Kidney (tissue), 14 donors: ENCODE data around the gene CPS1. TPM values are rescaled to one million over a fixed set of nuclear protein-coding genes. Genes with fewer than 3 reads are reported as not detected.
A peak's percentile ranks its signal among the peaks of the same experiment; 100 is the strongest.

Experiments used
- DNase-seq, 5 donors: peaks; one replicate each; pipeline ENCODE4 v3.0.0-alpha.2; 2013 to 2020
- FAIRE-seq: peaks from 2 replicates; lab custom pipeline; 2012; peaks lifted over from hg19 to GRCh38; lab: Jason Lieb, UNC
- H3K27ac ChIP-seq, 2 donors: one replicate each; pipeline ENCODE4 v1.7.0; 2013; ENCODE audit warnings: low read depth in 2 of 2, low read length in 2 of 2, inconsistent platforms in 1 of 2
- H3K27me3 ChIP-seq: one replicate; pipeline ENCODE4 v1.7.1; 2013; ENCODE audit warnings: low read length, inconsistent platforms; ENCODE audit not compliant: control insufficient read depth, insufficient read depth
- H3K36me3 ChIP-seq, 3 donors: one replicate each; pipeline versions ENCODE4 v1.7.0 to v1.7.1; 2013; ENCODE audit warnings: low read length in 3 of 3, control low read depth in 1 of 3, inconsistent platforms in 1 of 3; ENCODE audit not compliant: insufficient read depth in 3 of 3, control insufficient read depth in 2 of 3
- H3K4me1 ChIP-seq, 3 donors: one replicate each; pipeline versions ENCODE4 v1.7.0 to v1.7.1; 2013; ENCODE audit warnings: low read length in 3 of 3, inconsistent platforms in 1 of 3, low read depth in 1 of 3; ENCODE audit not compliant: control insufficient read depth in 2 of 3, insufficient read depth in 2 of 3
- H3K4me3 ChIP-seq, 3 donors: one replicate each; pipeline versions ENCODE4 v1.7.0 to v1.8.1; 2013; ENCODE audit warnings: low read length in 3 of 3, control low read depth in 1 of 3, inconsistent platforms in 1 of 3
- H3K9ac ChIP-seq, 3 donors: one replicate each; pipeline versions ENCODE4 v1.7.0 to v1.7.1; 2013; ENCODE audit warnings: low read length in 3 of 3, control low read depth in 1 of 3, inconsistent platforms in 1 of 3
- H3K9me3 ChIP-seq, 3 donors: one replicate each; pipeline versions ENCODE4 v1.7.0 to v1.7.1; 2013; ENCODE audit warnings: low read length in 3 of 3, control low read depth in 1 of 3, inconsistent platforms in 1 of 3; ENCODE audit not compliant: control insufficient read depth in 2 of 3, insufficient read depth in 1 of 3
- CTCF ChIP-seq: IDR thresholded peaks from 3 replicates; pipeline ENCODE4 v1.5.1; 2012; ENCODE audit warnings: mild to moderate bottlenecking, moderate library complexity, borderline replicate concordance; ENCODE audit not compliant: insufficient read depth; ENCODE audit errors: extremely low read depth
- intact Hi-C: fragments of 100-400 bp; cut with DNase I; formaldehyde crosslinking; loops from one replicate; pipeline ENCODE4 v1.11.1; 2022
- polyA plus RNA-seq: library from polyadenylated mRNA; stranded (reverse); fragments of 350-450 nt; fragmentation: Illumina TruSeq; extraction: RNeasy Lipid Tissue Mini Kit (QIAGEN cat#74804); gene quantifications from one replicate; pipeline ENCODE4 v1.2.3, GENCODE V29; 2014; ENCODE audit warnings: low read depth, low replicate concordance; ENCODE audit not compliant: insufficient read depth
- total RNA-seq: library from RNA; stranded (reverse); fragmentation: NEBNext Ultra II Directional; extraction: Animal tissue kit (Norgen Biotek cat#: 25700); gene quantifications from one replicate; pipeline ENCODE4 v1.2.1, GENCODE V29; 2021
- donor health status: control.
- donor health status: control.
- donor health status: control.
- donor health status: control.
- donor health status: control.
- donor health status: DM: yes; HTN: yes; CAD: no.
- donor health status: Normal renal cell carcinoma (clear cell type).

The CPS1 gene
- total and polyA plus RNA-seq, 2 donors from 2014 or later, result 6.7 TPM

- FAIRE-seq (no peak), DNase-seq (no peak)
- Histone ChIP-seq H3K9me3 (no peaks in the 10 kb centered on the region), H3K36me3 (no peaks in the 10 kb centered on the region), H3K9ac (no peak overlapping the region), H3K27ac (no peak overlapping the region), H3K4me3 (no peak overlapping the region), H3K4me1 (peaks cover 0 to 4% (median 3%) of the 10 kb centered on the region in 3 donors), H3K27me3 (no peaks in the 10 kb centered on the region)
- no peak for TF ChIP-seq CTCF
- intact Hi-C loops, result no loop called here
Measured at GRCh38 chr2:210540900-210541289, 15.5 kb upstream of the CPS1 start.

GRCh38 chr2:210541290-210541902 is 15.0 kb upstream of the CPS1 start:
- DNase-seq (peak in 3 of 5 donors; percentile 17 to 74 (median 25)), FAIRE-seq (no peak)
- TF ChIP-seq CTCF, result no peak
- no peaks in the 10 kb centered on the region for H3K9me3 ChIP-seq
- no peak overlapping the region for H3K4me3 ChIP-seq
- peaks cover 0 to 4% (median 3%) of the 10 kb centered on the region in 3 donors for H3K4me1 ChIP-seq
- H3K27ac ChIP-seq, result no peak overlapping the region
- intact Hi-C loops, result no loop called here
- no peaks in the 10 kb centered on the region for H3K36me3 ChIP-seq
- H3K27me3 ChIP-seq, result no peaks in the 10 kb centered on the region
- no peak overlapping the region for H3K9ac ChIP-seq

GRCh38 chr2:210544007-210544590 is 12.3 kb upstream of the CPS1 start:
- Histone ChIP-seq H3K9me3 (no peaks in the 10 kb centered on the region), H3K27ac (no peak overlapping the region), H3K9ac (no peak overlapping the region), H3K4me3 (no peak overlapping the region), H3K36me3 (no peaks in the 10 kb centered on the region), H3K27me3 (no peaks in the 10 kb centered on the region), H3K4me1 (peaks cover 0 to 4% (median 3%) of the 10 kb centered on the region in 3 donors)
- FAIRE-seq, result no peak
- intact Hi-C loops, result no loop called here
- no peak for TF ChIP-seq CTCF
- DNase-seq, result no peak
